Renal pelvis (tissue), 4 donors: ENCODE results near the gene PALS1. TPM values are rescaled to one million over a fixed set of nuclear protein-coding genes. Genes with fewer than 3 reads are reported as not detected.
"Not testable (repeated sequence)": the region's sequence is repeated elsewhere in the genome, so short reads cannot be mapped to it uniquely, and the experiment has no call there.

Source experiments
- DNase-seq: peaks from one replicate; pipeline ENCODE4 v3.0.0-alpha.2; 2013
- polyA plus RNA-seq, 3 donors: library from polyadenylated mRNA; unstranded; fragments of 120-200 nt; gene quantifications; one replicate each; pipeline ENCODE4 v1.2.1, GENCODE V29; 2013; ENCODE audit not compliant: insufficient read length in 3 of 3

Gene PALS1
- polyA plus RNA-seq, 3 donors = 116 to 158 (median 124) TPM

- no peak for DNase-seq
Observed at GRCh38 chr14:67245104-67245503, 3.9 kb downstream of the PALS1 start.

- DNase-seq = no peak
Observed at GRCh38 chr14:67251573-67252226, 10.5 kb downstream of the PALS1 start.

- DNase-seq = no peak
Observed at GRCh38 chr14:67253076-67253635, 11.9 kb downstream of the PALS1 start.

DNA sequence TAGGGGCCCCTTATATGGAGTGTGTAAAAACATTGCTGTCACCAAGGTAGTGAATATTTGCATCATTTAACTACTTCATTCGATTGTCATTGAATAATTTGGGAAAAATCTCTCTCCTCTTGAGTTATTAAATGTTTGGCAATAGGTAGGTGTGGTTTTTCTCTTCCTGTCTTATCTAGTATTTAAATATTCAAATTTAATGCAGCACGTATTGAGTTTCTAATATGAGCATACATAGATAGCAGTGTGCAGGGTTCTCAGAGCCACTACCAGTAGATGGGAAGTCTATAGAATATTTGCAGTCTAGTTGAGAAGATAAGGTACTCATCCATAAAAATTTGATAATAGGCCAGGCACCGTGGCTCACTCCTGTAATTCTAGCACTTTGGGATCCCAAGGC is 16.7 kb downstream of the PALS1 start:
- no peak for DNase-seq

DNA sequence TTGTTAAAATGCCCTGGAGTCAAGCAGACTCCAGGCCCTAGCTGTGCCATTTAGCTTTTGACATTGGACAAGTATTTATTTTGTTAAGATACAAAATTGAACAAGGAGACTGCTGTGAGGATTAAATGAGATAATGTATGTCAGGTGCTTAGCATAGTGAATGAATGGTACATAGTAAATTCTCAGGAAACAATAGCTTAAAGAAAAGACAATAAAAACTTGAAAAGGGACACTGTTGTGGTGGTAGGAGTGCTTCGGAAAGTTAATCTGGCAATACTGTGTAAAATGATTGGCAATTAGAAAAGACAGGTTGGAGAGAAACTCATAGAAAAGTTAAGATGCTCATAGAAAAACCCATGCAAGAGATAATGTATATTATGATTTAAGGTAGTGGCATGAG is 19.7 kb downstream of the PALS1 start:
- DNase-seq = no peak

DNA sequence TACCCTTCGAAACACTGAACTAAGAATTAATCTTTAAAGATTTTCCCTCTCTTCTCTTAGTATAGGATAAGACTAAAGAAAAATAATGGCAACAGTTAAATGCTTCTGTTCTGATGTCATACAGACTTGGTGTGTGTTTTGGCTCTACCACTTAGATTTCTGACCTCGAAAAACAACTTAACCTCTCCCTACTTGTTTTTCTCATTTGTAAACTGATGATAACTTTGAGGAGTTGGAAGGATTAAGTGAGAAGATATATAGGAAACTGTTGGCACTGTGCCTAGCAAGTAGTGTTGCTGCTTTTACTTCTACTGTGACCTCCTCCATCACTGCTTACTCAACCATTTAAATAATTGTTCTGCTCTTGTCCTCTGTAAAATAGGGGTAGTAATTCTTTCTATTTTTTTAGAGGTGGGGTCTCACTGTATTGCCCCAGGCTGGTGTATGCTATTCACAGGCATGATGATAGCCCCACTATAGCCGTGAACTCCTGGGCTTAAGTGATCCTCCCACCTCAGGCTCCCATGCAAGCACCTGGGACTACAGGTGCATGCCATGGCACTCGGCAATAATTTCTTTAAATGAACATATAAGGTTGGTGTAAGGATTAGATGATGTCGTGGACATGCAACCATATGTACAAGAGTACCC is 22.4 kb downstream of the PALS1 start:
- peak; percentile 77 for DNase-seq

DNA sequence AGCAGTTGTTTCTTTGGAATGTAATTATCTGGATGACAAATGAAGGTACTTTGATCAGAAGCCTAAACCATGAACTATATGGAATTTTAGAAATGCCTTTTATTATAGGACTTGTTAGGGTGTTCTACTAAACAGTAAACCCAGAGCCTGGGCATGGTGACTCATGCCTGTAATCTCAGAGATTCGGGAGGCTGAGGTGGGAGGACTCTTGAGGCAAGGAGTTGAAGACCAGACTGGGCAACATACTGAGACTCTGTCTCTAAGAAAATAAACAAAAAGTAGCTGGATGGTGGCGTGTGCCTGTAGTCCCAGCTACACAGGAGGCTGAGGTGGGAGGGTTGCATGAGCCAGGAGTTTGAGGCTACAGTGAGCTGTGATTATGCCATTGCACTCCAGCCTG is 23.9 kb downstream of the PALS1 start:
- DNase-seq = no peak

DNA sequence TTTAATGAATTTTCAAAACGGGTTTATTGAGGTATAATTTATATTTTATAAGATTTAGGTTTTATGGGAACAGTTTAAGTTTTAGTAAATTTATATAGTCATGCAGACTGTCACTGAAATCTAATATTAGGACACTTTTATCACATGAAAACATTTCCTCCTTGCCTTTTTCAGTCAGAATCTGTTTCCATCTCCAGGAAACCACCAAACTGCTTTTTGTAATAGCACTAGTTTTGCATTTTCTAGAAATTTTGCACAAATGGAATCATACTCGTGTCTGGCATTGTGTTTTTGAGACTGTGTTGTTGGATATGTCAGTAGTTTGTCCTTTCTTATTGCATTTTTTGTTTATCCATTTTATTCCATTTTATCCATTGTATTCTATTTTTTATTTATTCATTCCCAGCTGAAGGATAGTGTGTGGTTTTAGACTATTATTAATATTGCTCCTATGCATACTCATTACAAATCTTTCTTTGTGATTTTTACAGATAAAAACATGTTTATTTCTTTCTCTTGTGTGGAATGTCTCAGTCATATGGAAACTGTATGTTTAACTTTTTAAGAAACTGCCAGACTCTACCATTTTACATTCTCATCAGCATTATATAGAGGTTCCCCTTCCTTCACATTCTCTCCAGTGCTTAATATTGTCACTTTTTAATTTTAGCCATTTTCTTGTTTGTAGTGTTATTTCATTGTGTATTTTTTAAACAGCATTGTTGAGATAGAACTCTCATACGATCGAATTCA is 26.5 kb downstream of the PALS1 start:
- no peak for DNase-seq

DNA sequence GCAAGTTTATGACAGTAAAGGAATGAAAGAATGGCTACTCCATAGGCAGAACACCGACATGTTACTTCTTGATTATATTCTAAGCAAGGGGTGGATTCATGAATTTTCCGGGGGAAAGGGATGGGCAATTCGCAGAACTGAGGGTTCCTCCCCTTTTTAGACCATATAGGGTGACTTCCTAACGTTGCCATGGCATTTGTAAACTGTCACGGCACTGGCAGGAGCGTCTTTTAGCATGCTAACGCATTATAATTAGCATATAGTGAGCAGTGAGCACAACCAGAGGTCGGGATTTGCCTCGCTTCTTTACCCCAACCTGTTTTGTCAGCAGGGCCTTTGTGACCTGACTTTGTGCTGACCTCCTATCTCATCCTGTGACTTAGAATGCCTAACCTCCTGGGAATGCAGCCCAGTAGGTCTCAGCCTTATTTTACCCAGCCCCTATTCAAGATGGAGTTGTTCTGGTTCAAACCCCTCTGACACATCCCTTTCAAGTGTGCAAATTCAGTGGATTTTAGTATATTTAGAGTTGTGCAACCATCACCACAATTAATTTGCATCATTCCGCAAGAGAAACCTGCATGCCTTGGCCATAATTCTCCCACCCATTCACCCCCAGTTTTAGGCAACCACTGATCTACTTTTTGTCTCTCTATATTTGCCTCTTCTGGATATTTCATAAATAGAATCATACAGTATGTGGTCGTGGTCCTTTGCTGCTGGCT is 27.4 kb downstream of the PALS1 start:
- no peak for DNase-seq

DNA sequence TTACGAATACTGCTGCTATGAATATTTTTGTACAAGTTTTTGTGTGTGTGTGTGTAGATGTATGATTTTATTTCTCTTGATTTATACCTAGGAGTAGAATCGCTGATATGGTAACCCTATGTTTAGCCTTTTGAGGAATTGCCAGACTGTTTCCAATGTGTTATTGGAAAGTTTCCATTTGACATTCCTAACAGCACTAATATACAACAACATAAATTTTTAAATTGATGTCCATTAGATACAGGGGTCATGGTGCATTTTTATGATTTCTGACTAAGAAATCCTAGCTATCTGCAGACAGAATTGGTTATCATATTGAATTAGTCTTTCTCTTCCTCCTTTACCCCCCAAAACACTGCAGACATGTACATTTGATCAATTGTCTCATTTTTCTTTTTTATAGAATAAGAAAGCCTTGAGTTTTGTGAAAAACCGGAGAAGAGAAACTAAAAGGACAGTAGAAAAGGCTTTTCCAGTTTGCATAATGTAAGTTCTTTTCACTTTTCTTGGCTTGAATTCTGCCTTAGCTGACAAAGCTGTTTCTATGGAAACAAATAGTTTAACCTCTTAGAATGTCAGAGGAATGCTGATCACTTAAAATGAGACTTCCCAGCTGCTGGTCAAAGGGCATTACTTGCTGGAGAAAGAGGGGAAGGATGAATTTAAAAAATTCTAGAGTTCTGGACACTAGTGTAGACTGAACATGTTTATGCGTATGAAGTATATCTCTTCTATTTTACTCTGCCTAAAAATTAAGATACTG is 28.2 kb downstream of the PALS1 start:
- DNase-seq = peak; percentile 89

GRCh38 chr14:67270145-67270753 is 29.0 kb downstream of the PALS1 start:
- DNase-seq = no peak

GRCh38 chr14:67270933-67271332 is 29.7 kb downstream of the PALS1 start:
- no peak for DNase-seq

DNA sequence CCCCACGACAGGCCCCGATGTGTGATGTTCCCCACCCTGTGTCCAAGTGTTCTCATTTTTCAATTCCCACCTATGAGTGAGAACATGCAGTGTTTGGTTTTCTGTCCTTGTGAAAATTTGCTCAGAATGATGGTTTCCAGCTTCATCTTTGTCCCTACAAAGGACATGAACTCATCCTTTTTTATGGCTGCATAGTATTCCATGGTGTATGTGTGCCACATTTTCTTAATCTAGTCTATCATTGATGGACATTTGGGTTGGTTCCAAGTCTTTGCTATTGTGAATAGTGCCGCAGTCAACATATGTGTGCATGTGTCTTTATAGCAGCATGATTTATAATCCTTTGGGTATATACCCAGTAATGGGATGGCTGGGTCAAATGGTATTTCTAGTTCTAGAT is 32.0 kb downstream of the PALS1 start:
- DNase-seq = not testable (repeated sequence)

DNA sequence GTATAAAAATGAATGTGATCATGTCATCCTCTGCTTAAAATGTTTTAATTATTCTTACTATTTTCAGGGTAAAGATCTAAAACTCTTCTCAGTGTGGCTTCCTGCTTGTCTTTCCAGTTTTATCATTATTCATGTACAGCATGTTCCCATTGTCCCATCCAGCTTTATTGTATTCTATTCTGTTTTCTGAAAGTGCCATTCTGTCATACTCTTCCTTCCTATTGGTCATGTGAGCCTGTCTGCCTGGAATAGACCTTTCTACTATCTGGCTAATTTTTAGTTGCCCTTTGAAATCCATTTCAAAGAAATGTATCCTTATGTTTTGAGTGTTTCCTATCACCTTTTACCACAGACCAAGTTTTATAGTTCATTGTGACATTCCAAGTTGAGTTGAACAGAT is 34.9 kb downstream of the PALS1 start:
- no peak for DNase-seq

DNA sequence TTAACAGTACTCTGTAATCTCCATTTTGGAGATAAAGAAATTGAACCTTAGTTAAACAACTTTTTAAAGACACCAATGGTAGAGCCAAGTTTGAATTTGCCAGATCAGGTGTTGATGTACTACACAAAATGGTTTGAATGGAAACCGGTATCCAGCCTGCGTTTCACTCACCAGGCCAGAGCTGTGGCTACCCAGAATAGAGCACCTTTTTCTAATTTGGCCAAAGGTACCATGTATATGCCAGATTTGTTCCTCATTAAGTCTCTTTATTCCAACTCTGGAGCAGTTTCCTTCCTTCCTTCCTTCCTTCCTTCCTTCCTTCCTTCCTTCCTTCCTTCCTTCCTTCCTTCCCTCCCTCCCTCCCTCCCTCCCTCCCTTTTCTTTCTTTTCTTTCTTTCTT is 39.3 kb downstream of the PALS1 start:
- no peak for DNase-seq

GRCh38 chr14:67285876-67286452 is 44.7 kb downstream of the PALS1 start:
- DNase-seq = peak; percentile 54
